ENCODE results near the gene FAM107A. TPM values are rescaled to one million over a fixed set of nuclear protein-coding genes. Genes with fewer than 3 reads are reported as not detected.
A peak's percentile ranks its signal among the peaks of the same experiment; 100 is the strongest.

The FAM107A gene
- total and polyA plus RNA-seq, 2 of the 13 experiments (the other 11 are each of a cell fraction or from before 2014, with no cell fraction given): not detected

DNA sequence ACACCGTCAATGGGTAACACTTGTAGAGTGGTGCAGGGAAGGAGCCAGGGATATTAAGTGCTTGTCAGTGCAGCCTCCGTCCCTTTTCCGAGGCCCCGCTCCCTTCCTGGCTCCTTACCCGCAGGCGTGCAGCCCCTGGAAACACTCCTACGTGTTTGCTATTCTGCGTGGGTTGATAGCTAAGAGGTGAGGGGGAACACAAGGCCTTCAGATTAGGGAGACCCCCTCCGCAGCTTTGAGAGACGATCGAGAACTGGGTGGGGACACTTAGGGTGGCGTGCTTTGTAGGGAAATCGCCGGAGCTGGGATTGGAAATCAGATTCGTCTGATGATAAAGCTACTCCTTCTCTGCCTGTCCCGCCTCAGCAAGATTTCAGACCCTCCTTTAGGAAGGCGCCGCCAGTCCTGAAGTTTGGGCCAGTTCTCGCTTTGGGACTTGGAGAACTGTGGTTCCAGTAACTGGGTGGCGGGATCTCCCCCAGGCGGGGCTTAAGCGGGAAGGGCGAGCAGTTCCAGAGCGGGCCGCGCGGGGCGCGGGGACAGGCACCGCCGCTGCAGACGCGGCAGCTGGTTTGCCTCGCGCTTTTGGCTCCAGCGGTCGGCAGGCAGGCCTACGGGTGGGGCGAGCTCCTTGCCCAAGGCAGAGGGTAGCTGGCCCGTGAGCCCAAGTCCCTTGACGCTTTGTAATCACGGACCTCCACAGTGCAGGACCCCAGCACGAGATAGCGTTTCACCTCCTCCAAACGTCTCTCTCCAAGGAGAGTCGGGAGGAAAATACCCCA is 8.0 kb upstream of the FAM107A start (continued):
- TF ChIP-seq MAZ (IDR thresholded peaks at IDR 0.05; ENCODE audit: borderline replicate concordance, low read depth, low read length): no peak
- TF ChIP-seq MAZ (CRISPR knock-in tag; IDR thresholded peaks at IDR 0.05; ENCODE audit: low read depth): 0 out of 2 replicates have a peak, but pooled peaks have one; percentile 30
- TF ChIP-seq, protein P1, sequence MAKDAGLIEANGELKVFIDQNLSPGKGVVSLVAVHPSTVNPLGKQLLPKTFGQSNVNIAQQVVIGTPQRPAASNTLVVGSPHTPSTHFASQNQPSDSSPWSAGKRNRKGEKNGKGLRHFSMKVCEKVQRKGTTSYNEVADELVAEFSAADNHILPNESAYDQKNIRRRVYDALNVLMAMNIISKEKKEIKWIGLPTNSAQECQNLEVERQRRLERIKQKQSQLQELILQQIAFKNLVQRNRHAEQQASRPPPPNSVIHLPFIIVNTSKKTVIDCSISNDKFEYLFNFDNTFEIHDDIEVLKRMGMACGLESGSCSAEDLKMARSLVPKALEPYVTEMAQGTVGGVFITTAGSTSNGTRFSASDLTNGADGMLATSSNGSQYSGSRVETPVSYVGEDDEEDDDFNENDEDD (CRISPR knock-in tag; IDR thresholded peaks at IDR 0.05; ENCODE audit: borderline replicate concordance): peak; percentile 62; the same call in 1 of the 2 replicates
- no peak for TF ChIP-seq ZNF160 (CRISPR knock-in tag; IDR thresholded peaks at IDR 0.05)
- no peak for TF ChIP-seq ZNF607 (CRISPR knock-in tag; IDR thresholded peaks at IDR 0.05; ENCODE audit: borderline replicate concordance)
- TF ChIP-seq MTF1 (CRISPR knock-in tag; IDR thresholded peaks at IDR 0.05): no peak
- TF ChIP-seq PCBP2 (optimal IDR thresholded peaks at IDR 0.05; ENCODE audit: low read depth, low read length, poor library complexity, severe bottlenecking): no peak
- TF ChIP-seq ZFP36 (IDR thresholded peaks at IDR 0.05; ENCODE audit: borderline replicate concordance, low read depth, low read length, partially characterized antibody): no peak
- TF ChIP-seq ZNF883 (CRISPR knock-in tag; IDR thresholded peaks at IDR 0.05; ENCODE audit: not compliant biosample characterization): no peak
- TF ChIP-seq, protein P2, sequence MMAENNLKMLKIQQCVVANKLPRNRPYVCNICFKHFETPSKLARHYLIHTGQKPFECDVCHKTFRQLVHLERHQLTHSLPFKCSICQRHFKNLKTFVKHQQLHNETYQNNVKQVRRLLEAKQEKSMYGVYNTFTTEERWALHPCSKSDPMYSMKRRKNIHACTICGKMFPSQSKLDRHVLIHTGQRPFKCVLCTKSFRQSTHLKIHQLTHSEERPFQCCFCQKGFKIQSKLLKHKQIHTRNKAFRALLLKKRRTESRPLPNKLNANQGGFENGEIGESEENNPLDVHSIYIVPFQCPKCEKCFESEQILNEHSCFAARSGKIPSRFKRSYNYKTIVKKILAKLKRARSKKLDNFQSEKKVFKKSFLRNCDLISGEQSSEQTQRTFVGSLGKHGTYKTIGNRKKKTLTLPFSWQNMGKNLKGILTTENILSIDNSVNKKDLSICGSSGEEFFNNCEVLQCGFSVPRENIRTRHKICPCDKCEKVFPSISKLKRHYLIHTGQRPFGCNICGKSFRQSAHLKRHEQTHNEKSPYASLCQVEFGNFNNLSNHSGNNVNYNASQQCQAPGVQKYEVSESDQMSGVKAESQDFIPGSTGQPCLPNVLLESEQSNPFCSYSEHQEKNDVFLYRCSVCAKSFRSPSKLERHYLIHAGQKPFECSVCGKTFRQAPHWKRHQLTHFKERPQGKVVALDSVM (CRISPR knock-in tag; IDR thresholded peaks at IDR 0.05): no peak
- TF ChIP-seq SATB2 (CRISPR knock-in tag; IDR thresholded peaks at IDR 0.05): 0 out of 2 replicates have a peak, but pooled peaks have one; percentile 35
- no peak for TF ChIP-seq NCOR1 (IDR thresholded peaks at IDR 0.05; ENCODE audit: borderline replicate concordance, low read length)
- no peak for TF ChIP-seq PRMT3 (CRISPR knock-in tag; IDR thresholded peaks at IDR 0.05; ENCODE audit: borderline replicate concordance, low read depth)
- peak; percentile 30; the same call in 1 of the 2 replicates for TF ChIP-seq ARNT2 (CRISPR knock-in tag; IDR thresholded peaks at IDR 0.05; ENCODE audit: low read depth)
- TF ChIP-seq POLR2AphosphoS5 (IDR thresholded peaks at IDR 0.05; ENCODE audit: low read depth, low read length): no peak
- TF ChIP-seq JDP2 (CRISPR knock-in tag; IDR thresholded peaks at IDR 0.05; ENCODE audit: borderline replicate concordance): no peak
- TF ChIP-seq KDM6A (CRISPR knock-in tag; IDR thresholded peaks at IDR 0.05; ENCODE audit: low read depth): no peak
- TF ChIP-seq PITX1 (CRISPR knock-in tag; IDR thresholded peaks at IDR 0.05): no peak
- TF ChIP-seq NFATC3 (CRISPR knock-in tag; IDR thresholded peaks at IDR 0.05): no peak
- no peak for TF ChIP-seq ZNF720 (CRISPR knock-in tag; IDR thresholded peaks at IDR 0.05)
- peak; percentile 51; the same call in 1 of the 2 replicates for TF ChIP-seq KDM5B (CRISPR knock-in tag; IDR thresholded peaks at IDR 0.05; ENCODE audit: borderline replicate concordance)
- no peak for TF ChIP-seq SIX4 (CRISPR knock-in tag; IDR thresholded peaks at IDR 0.05)
- TF ChIP-seq ZNF652 (CRISPR knock-in tag; IDR thresholded peaks at IDR 0.05; ENCODE audit: borderline replicate concordance, low read depth): no peak
- TF ChIP-seq ARHGAP35 (CRISPR knock-in tag; IDR thresholded peaks at IDR 0.05; ENCODE audit: borderline replicate concordance): 0 out of 2 replicates have a peak, but pooled peaks have one; percentile 45
- TF ChIP-seq MAFF (IDR thresholded peaks at IDR 0.05; ENCODE audit: low read depth, low read length): no peak
- TF ChIP-seq YY1 (IDR thresholded peaks at IDR 0.05; ENCODE audit: insufficient read depth, insufficient replicate concordance, low read depth, low read length): peak; percentile 26
- 0 out of 2 replicates have a peak, but pooled peaks have one; percentile 55 for TF ChIP-seq HOXA5 (CRISPR knock-in tag; IDR thresholded peaks at IDR 0.05)
- 0 out of 2 replicates have a peak, but pooled peaks have one; percentile 23 for TF ChIP-seq DR1 (CRISPR knock-in tag; IDR thresholded peaks at IDR 0.05)

Data from HepG2 (cell line).